GM19372 (cell line): ENCODE measurements around the gene POTEI.
"Not testable (repeated sequence)": the region's sequence is repeated elsewhere in the genome, so short reads cannot be mapped to it uniquely, and the experiment has no call there.

Experiments used
- ATAC-seq: cut with Tn5 transposase; IDR thresholded peaks from one replicate; pipeline ENCODE4 v1.9.1; 2021; ENCODE audit warnings: mild to moderate bottlenecking, low read depth, moderate library complexity; ENCODE audit not compliant: unreplicated experiment

The POTEI gene

GRCh38 chr2:130509228-130509627 is at the start of gene POTEI:
Gene POTEI, minus strand, starts transcription at chr2:130509328. Its CDS starts 93 bp downstream, at chr2:130509235.
- not testable (repeated sequence) for ATAC-seq

GRCh38 chr2:130556441-130556840 is 47.3 kb upstream of the POTEI start:
- ATAC-seq, result not testable (repeated sequence)

- ATAC-seq, result not testable (repeated sequence)
These were observed 45.0 kb upstream of the POTEI start for GRCh38 chr2:130554178-130554577.

- ATAC-seq, result not testable (repeated sequence)
These were observed 40.3 kb upstream of the POTEI start for GRCh38 chr2:130549475-130549874.

GRCh38 chr2:130548418-130548817 is 39.3 kb upstream of the POTEI start:
- ATAC-seq, result not testable (repeated sequence)

- not testable (repeated sequence) for ATAC-seq
These were observed 35.9 kb upstream of the POTEI start for GRCh38 chr2:130544978-130545377.

- ATAC-seq, result not testable (repeated sequence)
These were observed 34.8 kb upstream of the POTEI start for GRCh38 chr2:130543785-130544528.

GRCh38 chr2:130542789-130543188 is 33.7 kb upstream of the POTEI start:
- ATAC-seq, result not testable (repeated sequence)

- not testable (repeated sequence) for ATAC-seq
These were observed 29.1 kb upstream of the POTEI start for GRCh38 chr2:130538271-130538670.

- ATAC-seq, result not testable (repeated sequence)
These were observed 27.5 kb upstream of the POTEI start for GRCh38 chr2:130536654-130537053.

GRCh38 chr2:130531672-130532071 is 22.5 kb upstream of the POTEI start:
- ATAC-seq, result peak; percentile 42

- ATAC-seq, result peak; percentile 59
These were observed 22.1 kb upstream of the POTEI start for GRCh38 chr2:130531225-130531624.

- not testable (repeated sequence) for ATAC-seq
These were observed 21.1 kb upstream of the POTEI start for GRCh38 chr2:130530212-130530611.

- not testable (repeated sequence) for ATAC-seq
These were observed 20.4 kb upstream of the POTEI start for GRCh38 chr2:130529545-130529944.

GRCh38 chr2:130527365-130527967 is 18.3 kb upstream of the POTEI start:
- ATAC-seq, result not testable (repeated sequence)

GRCh38 chr2:130522390-130522789 is 13.3 kb upstream of the POTEI start:
- not testable (repeated sequence) for ATAC-seq

GRCh38 chr2:130520992-130521391 is 11.9 kb upstream of the POTEI start, which contains the start of gene CFC1B:
Gene CFC1B, plus strand, starts transcription at chr2:130521222. Its CDS starts 263 bp downstream, at chr2:130521485.
- not testable (repeated sequence) for ATAC-seq

GRCh38 chr2:130518516-130519106 is 9.5 kb upstream of the POTEI start:
- ATAC-seq, result not testable (repeated sequence)

- not testable (repeated sequence) for ATAC-seq
These were observed 2.8 kb upstream of the POTEI start for GRCh38 chr2:130511747-130512451.
